Measurements from ENCODE around the gene PDCD1.

- no peak for TF ChIP-seq ZNF384 (IDR thresholded peaks at IDR 0.05)
- TF ChIP-seq SUZ12 (IDR thresholded peaks at IDR 0.05): no peak
Observed at GRCh38 chr2:241885946-241886643, 27.4 kb upstream of the PDCD1 start.

Data from HEK293T (cell line).